HG02798 (cell line): Measurements from ENCODE around the gene BPIFB4.

ENCODE experiments used
- ATAC-seq: cut with Tn5 transposase; IDR thresholded peaks from one replicate; pipeline ENCODE4 v1.9.1; 2021; ENCODE audit warnings: mild to moderate bottlenecking; ENCODE audit not compliant: unreplicated experiment, poor library complexity

BPIFB4 gene

DNA sequence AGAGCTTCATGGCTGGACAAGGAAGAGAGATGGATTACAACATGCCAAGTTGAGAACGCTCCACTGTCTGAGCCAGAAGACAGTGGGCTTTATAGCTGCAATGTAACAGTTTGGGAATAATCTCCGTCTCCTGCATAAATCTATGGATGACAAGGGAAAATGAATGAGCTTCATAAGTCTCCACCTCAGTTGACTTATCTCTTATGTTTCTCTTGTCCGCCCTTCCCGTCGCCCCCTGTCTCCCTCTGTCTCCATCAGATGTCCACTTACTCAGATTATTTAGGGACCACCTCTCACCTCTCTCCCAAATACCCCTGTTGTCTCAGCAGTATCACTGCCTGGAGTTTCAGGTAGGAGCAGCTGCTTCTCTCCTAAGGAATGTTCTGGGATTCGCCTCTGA is 74.8 kb downstream of the BPIFB4 start:
- no peak for ATAC-seq

DNA sequence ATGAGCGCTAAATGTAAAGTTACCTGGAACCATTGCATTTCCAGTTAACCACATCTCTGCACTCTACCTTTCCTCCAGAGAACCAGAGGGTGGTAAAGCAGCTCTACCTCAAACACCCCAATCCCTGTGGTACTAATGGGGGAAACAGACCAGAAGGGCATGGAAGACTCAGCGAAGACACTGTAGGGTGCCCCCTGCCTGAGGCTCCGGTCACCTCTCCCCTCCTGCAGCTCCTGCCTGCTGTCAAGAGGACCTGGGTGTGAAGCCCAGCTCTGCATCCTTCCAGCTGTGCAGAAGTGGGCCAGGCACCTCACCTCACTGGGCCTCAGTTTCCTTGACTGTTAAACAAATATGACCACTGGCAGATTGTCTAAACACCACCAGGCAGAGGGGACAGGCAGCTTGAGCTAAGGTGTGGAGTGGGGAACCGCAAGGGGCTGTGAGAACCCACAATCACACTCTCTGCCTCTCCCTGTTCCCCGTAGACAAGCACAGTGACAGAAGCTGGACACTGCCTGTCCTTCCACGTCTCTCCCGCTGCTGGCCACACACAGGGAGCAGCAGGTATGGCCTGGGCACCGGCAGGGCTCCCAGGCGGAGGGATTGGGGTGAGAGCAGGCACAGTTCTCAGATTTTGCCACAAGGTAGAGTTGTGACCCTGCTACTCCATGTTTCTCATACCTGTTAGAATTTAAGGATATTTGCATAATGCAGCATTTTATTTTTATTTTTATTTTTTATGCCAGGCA is 79.4 kb downstream of the BPIFB4 start:
- no peak for ATAC-seq

- no peak for ATAC-seq
These were observed 80.3 kb downstream of the BPIFB4 start for GRCh38 chr20:33159713-33160112.

DNA sequence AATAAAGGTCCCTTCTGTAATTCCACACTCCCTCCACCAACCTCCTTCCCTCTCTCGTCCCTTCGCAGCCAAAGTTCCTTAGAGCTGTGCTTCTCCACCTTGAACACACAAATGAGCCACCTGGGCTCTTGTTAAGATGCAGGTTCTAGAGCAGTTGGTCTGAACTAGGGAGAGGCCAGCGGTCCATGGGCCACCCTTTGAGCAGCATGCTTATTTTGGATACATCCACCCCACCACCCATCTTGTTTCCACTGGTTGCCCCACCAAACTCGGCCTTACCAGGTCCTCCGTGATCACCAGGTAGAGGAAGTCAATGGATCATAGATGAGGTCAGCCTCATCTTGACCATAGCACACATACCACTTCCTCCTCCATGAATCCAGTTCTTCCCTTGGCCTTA is 81.2 kb downstream of the BPIFB4 start:
- ATAC-seq: no peak
